Psoas muscle (tissue), 8 donors: ENCODE data around the gene PTPRG. TPM values are rescaled to one million over a fixed set of nuclear protein-coding genes. Genes with fewer than 3 reads are reported as not detected.

Source experiments
- ATAC-seq, 4 donors: fragments of 200-7000 bp; cut with Tn5 transposase; one replicate each; pipeline ENCODE4 v1.9.1; 2020; ENCODE audit warnings: moderate library complexity in 3 of 4, mild to moderate bottlenecking in 2 of 4
- DNase-seq, 2 donors: peaks; one replicate each; pipeline ENCODE4 v3.0.0-alpha.2; 2020
- H3K27ac ChIP-seq: fragments of 200-600 bp; one replicate; pipeline ENCODE4 v1.8.0; 2022
- H3K27me3 ChIP-seq, 3 donors: fragments of 200-600 bp in 1 of 3; one replicate each; pipeline versions ENCODE4 v1.6.1 to v1.8.0; 2013 to 2022; ENCODE audit warnings: low read length in 2 of 3, mild to moderate bottlenecking in 2 of 3, moderate library complexity in 1 of 3; ENCODE audit not compliant: insufficient read depth in 3 of 3
- H3K36me3 ChIP-seq, 2 donors: fragments of 200-600 bp in 1 of 2; one replicate each; pipeline versions ENCODE4 v1.6.1 to v1.8.0; 2013 to 2022; ENCODE audit warnings: low read depth in 1 of 2, mild to moderate bottlenecking in 1 of 2, moderate library complexity in 1 of 2; ENCODE audit not compliant: insufficient read depth in 1 of 2
- H3K4me1 ChIP-seq: fragments of 200-600 bp; one replicate; pipeline ENCODE4 v1.8.0; 2022
- H3K4me3 ChIP-seq: fragments of 200-600 bp; one replicate; pipeline ENCODE4 v1.8.0; 2022; ENCODE audit warnings: mild to moderate bottlenecking
- H3K9me3 ChIP-seq: fragments of 200-600 bp; one replicate; pipeline ENCODE4 v1.8.0; 2022
- CTCF ChIP-seq: fragments of 200-600 bp; IDR thresholded peaks from one replicate; pipeline ENCODE4 v1.8.0; 2022; ENCODE audit warnings: antibody characterized with exemption
- WGBS, 3 donors: extraction: QIAGEN DNeasy Blood & Tissue Kit; methylation state at CpG; one replicate each; pipeline versions ENCODE4 v1.1.6 to v1.1.7; 2013; 5-methylcytosine and 5-hydroxymethylcytosine counted together
- intact Hi-C, 2 donors: fragments of 100-400 bp; cut with DNase I; formaldehyde crosslinking; loops; one replicate each; pipeline versions ENCODE4 v1.11.0 to v1.14.2; 2022
- polyA plus RNA-seq, 3 donors: library from polyadenylated mRNA; stranded (reverse); fragments of 200-250 nt; gene quantifications; one replicate each; pipeline ENCODE4 v1.2.3, GENCODE V29; 2013
- total RNA-seq, 4 donors: library from RNA; stranded (reverse); fragmentation: NEBNext Ultra II Directional in 2 of 4; extraction: Animal tissue kit (Norgen Biotek cat#: 25700) in 2 of 4; gene quantifications; one replicate each; pipeline versions ENCODE4 v1.2.1 to v1.2.4, GENCODE V29; 2021 to 2023
- donor health status: healthy with polysubstance abuse.
- donor health status: DM: no; HTN: no; CAD: no; lungs with moderate emphysema.
- donor health status: Bipolar disorder and iron deficiency.
- donor health status: healthy.
- donor health status: DM: yes; HTN: yes; CAD: no.
- donor health status: DM: no; HTN: no; CAD: no.
- donor health status: DM: no; HTN: no; CAD: no.
- donor health status: DM: yes; HTN: yes; CAD: no.

Gene PTPRG
- total and polyA plus RNA-seq, 7 donors, result 4.5 to 29.5 (median 12.6) TPM

- no peak for TF ChIP-seq CTCF
- WGBS, 3 donors, result 9 to 22% (median 21%) methylated on average over 2 of the region's 2 CpGs
- ATAC-seq (no peak), DNase-seq (no peak)
- intact Hi-C loops, result loop anchor here in 1 of 2 donors (5.0 kb wide), 1 partner anchor 168 kb away; the partner anchor contains the start of gene PTPRG
- Histone ChIP-seq H3K27me3 (no peaks in the 10 kb centered on the region), H3K27ac (peak overlapping the region; percentile 34), H3K36me3 (no peaks in the 10 kb centered on the region), H3K4me3 (no peak overlapping the region), H3K4me1 (peaks cover 57% of the 10 kb centered on the region), H3K9me3 (no peaks in the 10 kb centered on the region)
These were observed 169.3 kb downstream of the PTPRG start for GRCh38 chr3:61730577-61731231.

GRCh38 chr3:61733000-61733399, 171.6 kb downstream of the PTPRG start:
- Histone ChIP-seq H3K36me3 (no peaks in the 10 kb centered on the region), H3K4me1 (peaks cover 50% of the 10 kb centered on the region), H3K4me3 (no peak overlapping the region), H3K27ac (no peak overlapping the region), H3K27me3 (no peaks in the 10 kb centered on the region), H3K9me3 (no peaks in the 10 kb centered on the region)
- TF ChIP-seq CTCF, result no peak
- DNase-seq, result no peak
- 33 to 74% (median 58%) methylated on average over 1 of the region's 1 CpG for WGBS, 3 donors
- intact Hi-C loops, result loop anchor here in 1 of 2 donors (5.0 kb wide), 1 partner anchor 171 kb away; the partner anchor contains the start of gene PTPRG
- ATAC-seq, result no peak

GRCh38 chr3:61733876-61734275, 172.5 kb downstream of the PTPRG start:
- 48 to 76% (median 51%) methylated on average over 6 of the region's 6 CpGs for WGBS, 3 donors
- Histone ChIP-seq H3K9me3 (no peaks in the 10 kb centered on the region), H3K27me3 (no peaks in the 10 kb centered on the region), H3K27ac (no peak overlapping the region), H3K4me3 (peak overlapping the region; percentile 23), H3K4me1 (peaks cover 49% of the 10 kb centered on the region), H3K36me3 (no peaks in the 10 kb centered on the region)
- intact Hi-C loops, result loop anchor here in 1 of 2 donors (5.0 kb wide), 1 partner anchor 172 kb away; the partner anchor contains the start of gene PTPRG
- TF ChIP-seq CTCF, result no peak
- DNase-seq (no peak), ATAC-seq (no peak)

GRCh38 chr3:61734749-61735686, 173.6 kb downstream of the PTPRG start:
- no peak overlapping the region for H3K27ac ChIP-seq
- no peak for DNase-seq
- H3K27me3 ChIP-seq, result no peaks in the 10 kb centered on the region
- peaks cover 39% of the 10 kb centered on the region for H3K4me1 ChIP-seq
- 43 to 67% (median 45%) methylated on average over 6 of the region's 6 CpGs for WGBS, 3 donors
- H3K36me3 ChIP-seq, result no peaks in the 10 kb centered on the region
- intact Hi-C loops, result loop anchor here in 1 of 2 donors (5.0 kb wide), 1 partner anchor 173 kb away; the partner anchor contains the start of gene PTPRG
- ATAC-seq, result no peak
- H3K9me3 ChIP-seq, result no peaks in the 10 kb centered on the region
- no peak for TF ChIP-seq CTCF
- H3K4me3 ChIP-seq, result peak overlapping the region; percentile 23
